ENCODE data around the gene LDB3.

DNA sequence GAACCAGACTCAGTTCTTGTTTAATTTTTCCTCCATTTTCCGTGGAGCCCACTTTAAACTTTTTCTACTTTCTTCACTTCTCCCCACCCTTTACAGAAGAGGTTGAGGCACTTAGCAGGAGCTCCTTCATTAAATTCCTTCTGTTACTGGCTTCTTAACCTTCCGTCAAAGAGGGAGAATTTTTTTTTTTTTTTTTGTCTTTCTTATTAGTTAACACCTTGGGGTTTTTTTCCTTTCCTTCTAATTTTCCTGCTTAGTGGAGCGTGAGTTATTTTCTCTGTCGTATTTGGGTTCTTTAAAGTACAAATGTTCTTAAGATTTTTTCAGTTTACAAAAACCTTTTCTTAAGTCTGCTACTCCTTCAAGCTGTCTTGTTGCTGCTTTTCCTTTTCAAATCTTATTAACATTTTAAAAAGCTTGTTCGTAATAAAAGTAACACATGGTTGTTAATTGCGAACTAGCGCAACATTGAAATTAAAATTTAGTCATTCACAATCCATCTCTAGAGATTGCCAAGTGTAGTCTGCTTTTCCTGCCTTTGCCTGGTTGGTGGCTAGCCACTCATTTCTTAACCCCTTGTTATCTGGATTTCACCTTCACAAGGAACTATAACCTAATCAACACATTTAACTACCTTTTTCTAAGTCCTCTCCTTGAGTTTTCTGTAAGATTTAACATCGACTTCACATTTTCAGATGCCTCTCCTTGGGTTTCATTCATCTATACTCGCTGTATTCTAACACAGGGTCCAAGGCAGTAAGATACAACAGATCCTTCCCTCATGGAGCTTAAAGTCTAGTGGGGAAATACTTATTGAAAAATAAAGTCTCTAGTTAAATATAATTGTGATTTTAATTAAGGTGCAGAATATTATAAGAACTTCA lies 90.1 kb downstream of the LDB3 start:
- TF ChIP-seq EZH2phosphoT487 (IDR thresholded peaks at IDR 0.05; ENCODE audit: borderline replicate concordance, low read length), result no peak
- TF ChIP-seq, protein P1, sequence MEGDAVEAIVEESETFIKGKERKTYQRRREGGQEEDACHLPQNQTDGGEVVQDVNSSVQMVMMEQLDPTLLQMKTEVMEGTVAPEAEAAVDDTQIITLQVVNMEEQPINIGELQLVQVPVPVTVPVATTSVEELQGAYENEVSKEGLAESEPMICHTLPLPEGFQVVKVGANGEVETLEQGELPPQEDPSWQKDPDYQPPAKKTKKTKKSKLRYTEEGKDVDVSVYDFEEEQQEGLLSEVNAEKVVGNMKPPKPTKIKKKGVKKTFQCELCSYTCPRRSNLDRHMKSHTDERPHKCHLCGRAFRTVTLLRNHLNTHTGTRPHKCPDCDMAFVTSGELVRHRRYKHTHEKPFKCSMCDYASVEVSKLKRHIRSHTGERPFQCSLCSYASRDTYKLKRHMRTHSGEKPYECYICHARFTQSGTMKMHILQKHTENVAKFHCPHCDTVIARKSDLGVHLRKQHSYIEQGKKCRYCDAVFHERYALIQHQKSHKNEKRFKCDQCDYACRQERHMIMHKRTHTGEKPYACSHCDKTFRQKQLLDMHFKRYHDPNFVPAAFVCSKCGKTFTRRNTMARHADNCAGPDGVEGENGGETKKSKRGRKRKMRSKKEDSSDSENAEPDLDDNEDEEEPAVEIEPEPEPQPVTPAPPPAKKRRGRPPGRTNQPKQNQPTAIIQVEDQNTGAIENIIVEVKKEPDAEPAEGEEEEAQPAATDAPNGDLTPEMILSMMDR (IDR thresholded peaks at IDR 0.05; ENCODE audit: low read depth, low read length, poor library complexity, severe bottlenecking), result no peak

Measured in DOHH2 (cell line).